Measurements from ENCODE around the gene TMC6.

Gene TMC6

DNA sequence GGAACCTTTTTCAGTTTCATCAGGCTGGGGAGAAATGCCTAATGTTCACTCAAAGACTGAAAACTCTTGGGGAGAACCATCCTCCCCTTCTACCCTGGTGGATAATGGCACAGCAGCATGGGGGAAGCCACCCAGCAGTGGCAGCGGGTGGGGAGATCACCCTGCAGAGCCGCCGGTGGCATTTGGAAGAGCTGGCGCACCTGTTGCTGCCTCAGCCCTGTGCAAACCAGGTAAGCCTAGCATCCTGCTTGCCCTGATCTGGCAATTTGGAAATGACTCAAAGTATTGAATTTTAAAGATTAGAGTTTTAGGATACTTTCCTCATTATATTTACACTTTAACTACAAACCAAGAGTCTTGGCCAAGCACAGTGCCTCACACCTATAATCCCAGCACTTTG is 63.8 kb downstream of the TMC6 start:
- no peak for DNase-seq

GRCh38 chr17:78063489-78063888 is 65.1 kb downstream of the TMC6 start:
- no peak for DNase-seq

DNA sequence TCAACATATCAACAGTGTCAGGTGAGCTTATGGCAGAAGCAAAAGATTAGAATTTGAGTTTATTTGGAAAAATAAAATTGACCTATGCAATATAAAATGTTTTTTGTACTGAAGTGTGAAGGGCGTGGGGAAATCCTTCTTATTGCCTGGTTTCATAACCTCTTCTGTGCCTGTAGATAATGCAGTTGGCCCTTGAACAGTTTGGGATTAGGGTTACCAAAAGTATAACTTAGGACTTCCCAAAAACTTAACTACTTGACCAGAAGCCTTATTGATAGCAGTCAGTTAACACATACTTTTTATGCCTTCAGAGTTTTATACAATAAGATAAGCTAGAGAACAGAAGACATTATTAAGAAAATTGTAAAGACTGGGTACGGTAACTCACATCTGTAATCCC is 66.0 kb downstream of the TMC6 start:
- no peak for DNase-seq
